HG03039 (cell line): Measurements from ENCODE around the gene AHRR.

Experiments used
- ATAC-seq: cut with Tn5 transposase; IDR thresholded peaks from one replicate; pipeline ENCODE4 v1.9.1; 2021; ENCODE audit warnings: mild to moderate bottlenecking, moderate library complexity; ENCODE audit not compliant: unreplicated experiment

Gene AHRR

GRCh38 chr5:344668-345067 is 23.2 kb downstream of the AHRR start:
- no peak for ATAC-seq

GRCh38 chr5:345404-346195 is 24.1 kb downstream of the AHRR start:
- ATAC-seq = no peak

- no peak for ATAC-seq
These were observed 24.9 kb downstream of the AHRR start for GRCh38 chr5:346229-346935.

GRCh38 chr5:347712-348284 is 26.3 kb downstream of the AHRR start:
- ATAC-seq = no peak

GRCh38 chr5:348726-349125 is 27.2 kb downstream of the AHRR start:
- ATAC-seq = no peak

GRCh38 chr5:350355-350754 is 28.8 kb downstream of the AHRR start:
- no peak for ATAC-seq

GRCh38 chr5:351084-351920 is 29.8 kb downstream of the AHRR start:
- ATAC-seq = no peak

GRCh38 chr5:351921-352245 is 30.4 kb downstream of the AHRR start:
- ATAC-seq = no peak

- no peak for ATAC-seq
These were observed 31.4 kb downstream of the AHRR start for GRCh38 chr5:352639-353611.

GRCh38 chr5:353612-354580 is 32.4 kb downstream of the AHRR start:
- ATAC-seq = no peak

- ATAC-seq = no peak
These were observed 33.3 kb downstream of the AHRR start for GRCh38 chr5:354581-355378.

- ATAC-seq = no peak
These were observed 33.9 kb downstream of the AHRR start for GRCh38 chr5:355379-355935.

- ATAC-seq = no peak
These were observed 34.4 kb downstream of the AHRR start for GRCh38 chr5:355958-356357.

GRCh38 chr5:359301-359897 is 37.9 kb downstream of the AHRR start:
- ATAC-seq = no peak

- ATAC-seq = no peak
These were observed 38.9 kb downstream of the AHRR start for GRCh38 chr5:360257-361027.

GRCh38 chr5:362189-362588 is 40.7 kb downstream of the AHRR start:
- ATAC-seq = no peak
